H1 (cell line): ENCODE results near the gene ALPG. TPM values are rescaled to one million over a fixed set of nuclear protein-coding genes. Genes with fewer than 3 reads are reported as not detected.

Experiments
- CHD2 ChIP-seq: IDR thresholded peaks from 2 replicates; pipeline ENCODE4 v1.6.1; 2012; ENCODE audit warnings: low read length, improper control_type of control experiment
- RXRA ChIP-seq: IDR thresholded peaks from 2 replicates; pipeline ENCODE4 v1.6.1; 2011; ENCODE audit warnings: low read depth, mild to moderate bottlenecking, low read length, moderate library complexity; ENCODE audit not compliant: insufficient read depth
- SP4 ChIP-seq: IDR thresholded peaks from 2 replicates; pipeline ENCODE4 v1.6.1; 2012; ENCODE audit warnings: low read length, inconsistent platforms
- SUZ12 ChIP-seq: fragments of 200-600 bp; sonication (generic); IDR thresholded peaks from 2 replicates; pipeline ENCODE4 v1.6.1; 2012; ENCODE audit warnings: mild to moderate bottlenecking, inconsistent platforms, low read length, moderate library complexity, mixed read lengths
- polyA plus RNA-seq, 7 experiments: library from polyadenylated mRNA; depleted of rRNA in 3 of 7; stranded (reverse) in 5 of 7; unstranded in 2 of 7; fragments of >200 nt in 5 of 7; fragments of 200-250 nt in 2 of 7; gene quantifications; 1 replicate in 5 of 7; 2 replicates in 1 of 7; 4 replicates in 1 of 7; pipeline versions ENCODE4 v1.2.1 to v1.2.3, GENCODE V29; 2011 to 2013; ENCODE audit warnings: missing spikeins in 2 of 7, mixed read lengths in 2 of 7
- total RNA-seq: library from RNA; stranded (reverse); fragmentation: NEBNext Ultra II Directional; extraction: Animal tissue kit (Norgen Biotek cat#: 25700); gene quantifications from 2 replicates; pipeline ENCODE4 v1.2.1, GENCODE V29; 2021

The ALPG gene
- total and polyA plus RNA-seq, 2 of the 8 experiments (the other 6 are each of a cell fraction or from before 2014, with no cell fraction given), result 0.56 to 2.1 TPM

DNA sequence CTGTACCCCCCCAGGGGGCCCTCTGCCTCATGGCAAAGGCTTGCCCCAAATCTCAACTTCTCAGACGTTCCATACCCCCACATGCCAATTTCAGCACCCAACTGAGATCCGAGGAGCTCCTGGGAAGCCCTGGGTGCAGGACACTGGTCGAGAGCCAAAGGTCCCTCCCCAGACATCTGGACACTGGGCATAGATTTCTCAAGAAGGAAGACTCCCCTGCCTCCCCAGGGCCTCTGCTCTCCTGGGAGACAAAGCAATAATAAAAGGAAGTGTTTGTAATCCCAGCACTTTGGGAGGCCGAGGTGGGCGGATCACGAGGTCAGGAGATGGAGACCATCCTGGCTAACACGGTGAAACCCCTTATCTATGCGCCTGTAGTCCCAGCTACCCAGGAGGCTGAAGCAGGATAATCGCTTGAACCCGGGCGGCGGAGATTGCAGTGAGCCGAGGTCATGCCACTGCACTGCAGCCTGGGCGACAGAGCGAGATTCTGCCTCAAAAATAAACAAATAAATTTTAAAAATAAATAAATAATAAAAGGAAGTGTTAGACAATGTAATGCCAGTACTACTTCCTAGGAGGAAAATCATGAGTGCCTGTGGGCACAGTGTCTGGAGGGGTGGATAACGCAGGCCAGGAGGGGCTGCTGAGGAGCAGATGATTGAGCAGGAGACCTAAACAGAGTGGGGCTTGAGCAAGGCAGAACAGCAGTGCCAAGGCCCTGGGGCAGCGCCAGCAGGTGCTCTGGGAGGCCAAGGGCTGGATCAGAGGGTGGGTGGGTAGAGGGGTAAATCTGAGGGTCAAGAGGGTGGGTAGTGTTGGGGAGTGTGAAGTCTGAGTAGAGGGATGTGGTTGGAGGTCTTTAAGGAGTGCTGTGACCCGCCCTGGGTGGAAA, 24.1 kb upstream of the ALPG start (continued):
- no peak for TF ChIP-seq SUZ12
- no peak for TF ChIP-seq CHD2
- TF ChIP-seq RXRA, result no peak
- no peak for TF ChIP-seq SP4
